Stimulated activated naive B cell treated with anti-CD40 and anti-IgM and Interleukin-4, amounts not matched to agents 10 μg/mL and 1 μg/mL and 100 μg/mL, for 72 hours (primary cell): ENCODE data around the gene NACC2.

Experiments
- ATAC-seq, 2 donors: fragments of 150-1000 bp; cut with Tn5 transposase; replicated peaks; 2 replicates each; pipeline ENCODE4 v1.10.0; 2021; ENCODE audit warnings: moderate library complexity in 1 of 2
- DNase-seq: peaks from one replicate; pipeline ENCODE4 v3.0.0; 2021
- H3K27ac Mint-ChIP-seq: one replicate; pipeline ENCODE4 v1.8.0; 2022; ENCODE audit warnings: mild to moderate bottlenecking, mixed read lengths
- H3K27me3 Mint-ChIP-seq, 2 donors: one replicate each; pipeline ENCODE4 v1.8.0; 2022; ENCODE audit warnings: mixed read lengths in 2 of 2
- H3K36me3 Mint-ChIP-seq, 2 donors: one replicate each; pipeline ENCODE4 v1.8.0; 2022; ENCODE audit warnings: mixed read lengths in 2 of 2, mild to moderate bottlenecking in 1 of 2
- H3K4me1 Mint-ChIP-seq, 2 donors: one replicate each; pipeline ENCODE4 v1.8.0; 2022; ENCODE audit warnings: mixed read lengths in 2 of 2, mild to moderate bottlenecking in 1 of 2
- H3K4me3 Mint-ChIP-seq, 2 donors: one replicate each; pipeline ENCODE4 v1.8.0; 2022; ENCODE audit warnings: mild to moderate bottlenecking in 2 of 2, mixed read lengths in 2 of 2, moderate library complexity in 1 of 2
- H3K9me3 Mint-ChIP-seq, 2 donors: one replicate each; pipeline ENCODE4 v1.8.0; 2022; ENCODE audit warnings: mixed read lengths in 2 of 2, mild to moderate bottlenecking in 1 of 2

The NACC2 gene, protein sequence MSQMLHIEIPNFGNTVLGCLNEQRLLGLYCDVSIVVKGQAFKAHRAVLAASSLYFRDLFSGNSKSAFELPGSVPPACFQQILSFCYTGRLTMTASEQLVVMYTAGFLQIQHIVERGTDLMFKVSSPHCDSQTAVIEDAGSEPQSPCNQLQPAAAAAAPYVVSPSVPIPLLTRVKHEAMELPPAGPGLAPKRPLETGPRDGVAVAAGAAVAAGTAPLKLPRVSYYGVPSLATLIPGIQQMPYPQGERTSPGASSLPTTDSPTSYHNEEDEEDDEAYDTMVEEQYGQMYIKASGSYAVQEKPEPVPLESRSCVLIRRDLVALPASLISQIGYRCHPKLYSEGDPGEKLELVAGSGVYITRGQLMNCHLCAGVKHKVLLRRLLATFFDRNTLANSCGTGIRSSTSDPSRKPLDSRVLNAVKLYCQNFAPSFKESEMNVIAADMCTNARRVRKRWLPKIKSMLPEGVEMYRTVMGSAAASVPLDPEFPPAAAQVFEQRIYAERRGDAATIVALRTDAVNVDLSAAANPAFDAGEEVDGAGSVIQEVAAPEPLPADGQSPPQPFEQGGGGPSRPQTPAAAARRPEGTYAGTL

DNA sequence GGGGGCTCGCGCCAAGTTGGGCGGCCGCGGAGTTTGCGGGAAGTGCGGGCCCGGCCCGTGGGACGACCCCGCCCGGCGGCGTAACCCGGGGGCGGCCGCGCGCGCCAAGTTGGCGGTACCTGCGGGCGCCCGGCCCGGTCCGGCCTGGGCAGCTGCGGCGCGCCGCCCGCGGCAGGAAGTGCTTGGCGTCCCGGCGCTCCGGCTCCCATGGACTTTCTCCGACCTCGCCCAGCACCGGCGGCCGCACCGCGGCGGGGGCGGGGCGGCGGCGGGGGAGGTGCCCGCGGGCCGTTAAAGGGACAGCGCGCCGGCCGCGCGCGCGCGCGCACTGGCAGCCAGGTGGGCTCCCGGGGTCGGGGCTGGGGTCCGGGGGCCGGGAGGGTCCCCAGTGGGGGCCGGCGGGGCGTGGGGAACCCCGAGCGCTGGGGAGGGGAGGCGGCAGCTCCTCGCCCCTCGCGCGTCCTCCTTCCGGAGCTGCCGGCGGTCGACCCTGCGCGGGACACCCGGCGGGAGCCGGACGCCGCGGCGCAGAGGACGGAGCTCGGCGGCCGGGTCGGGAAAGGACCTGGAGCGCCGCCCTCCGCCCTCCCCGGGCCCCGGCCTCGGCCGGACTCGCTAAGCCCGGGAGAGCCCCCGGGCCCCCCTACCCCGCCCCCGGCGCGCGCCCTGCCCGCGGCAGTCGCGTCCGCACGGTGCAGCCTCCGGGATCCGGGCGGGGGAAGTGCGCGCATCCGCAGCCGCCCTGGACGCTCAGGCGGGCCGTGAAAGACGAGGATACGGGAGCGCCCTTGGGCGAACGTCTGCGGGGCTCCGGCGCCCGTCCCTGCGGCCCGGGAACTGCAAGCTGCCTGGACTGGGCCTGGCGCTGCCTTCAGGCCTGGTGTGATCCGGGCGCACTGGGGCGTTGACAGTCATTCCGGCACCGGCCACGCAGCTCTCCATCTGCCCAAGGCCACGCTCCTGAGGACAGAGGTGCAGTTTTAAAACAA is at the start of gene NACC2:
NACC2 (minus strand) TSS at position 220 of the 989 bp plus-strand sequence. CDS start 44,768 bp downstream, outside the sequence.
- peak; percentile 28 for ATAC-seq
- DNase-seq, result no peak

DNA sequence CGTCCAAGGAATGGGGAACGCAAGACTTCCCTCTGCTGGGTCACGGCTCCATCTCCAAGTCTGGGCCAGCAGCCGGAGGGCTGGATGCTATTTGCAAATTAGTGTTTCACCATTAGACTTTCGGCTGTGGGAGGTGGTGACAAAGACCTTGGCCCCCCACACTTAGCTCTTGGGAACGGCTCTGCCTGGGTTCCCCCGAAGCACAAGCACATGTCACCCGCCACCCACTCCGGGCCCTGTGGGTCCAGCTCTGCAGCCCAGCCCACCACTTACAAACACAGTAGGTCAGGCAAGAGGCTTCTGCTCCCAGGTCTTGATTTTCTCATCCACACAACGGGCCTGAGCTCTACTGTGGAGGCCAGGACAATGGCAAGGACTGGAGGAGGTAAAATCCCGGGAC is 49.4 kb upstream of the NACC2 start:
- DNase-seq (no peak), ATAC-seq (no peak)
- H3K9me3 Mint-ChIP-seq, result no peaks in the 10 kb centered on the region
- peaks cover 31 to 61% of the 10 kb centered on the region in 2 donors for H3K27me3 Mint-ChIP-seq
- no peak overlapping the region for H3K4me3 Mint-ChIP-seq
- H3K4me1 Mint-ChIP-seq, result no peaks in the 10 kb centered on the region
- H3K27ac Mint-ChIP-seq, result no peak overlapping the region
- no peaks in the 10 kb centered on the region for H3K36me3 Mint-ChIP-seq

More for the DNA sequence above, at the start of gene NACC2:
- peaks cover 51 to 70% of the 10 kb centered on the region in 2 donors for H3K27me3 Mint-ChIP-seq
- H3K27ac Mint-ChIP-seq, result no peak within 1 kb of the TSS
- peaks cover 3 to 11% of the 10 kb centered on the region in 2 donors for H3K4me1 Mint-ChIP-seq
- H3K4me3 Mint-ChIP-seq, result peak within 1 kb of the TSS; percentile 66 to 81
- H3K36me3 Mint-ChIP-seq, result no peaks in the 10 kb centered on the region
- H3K9me3 Mint-ChIP-seq, result no peaks in the 10 kb centered on the region

DNA sequence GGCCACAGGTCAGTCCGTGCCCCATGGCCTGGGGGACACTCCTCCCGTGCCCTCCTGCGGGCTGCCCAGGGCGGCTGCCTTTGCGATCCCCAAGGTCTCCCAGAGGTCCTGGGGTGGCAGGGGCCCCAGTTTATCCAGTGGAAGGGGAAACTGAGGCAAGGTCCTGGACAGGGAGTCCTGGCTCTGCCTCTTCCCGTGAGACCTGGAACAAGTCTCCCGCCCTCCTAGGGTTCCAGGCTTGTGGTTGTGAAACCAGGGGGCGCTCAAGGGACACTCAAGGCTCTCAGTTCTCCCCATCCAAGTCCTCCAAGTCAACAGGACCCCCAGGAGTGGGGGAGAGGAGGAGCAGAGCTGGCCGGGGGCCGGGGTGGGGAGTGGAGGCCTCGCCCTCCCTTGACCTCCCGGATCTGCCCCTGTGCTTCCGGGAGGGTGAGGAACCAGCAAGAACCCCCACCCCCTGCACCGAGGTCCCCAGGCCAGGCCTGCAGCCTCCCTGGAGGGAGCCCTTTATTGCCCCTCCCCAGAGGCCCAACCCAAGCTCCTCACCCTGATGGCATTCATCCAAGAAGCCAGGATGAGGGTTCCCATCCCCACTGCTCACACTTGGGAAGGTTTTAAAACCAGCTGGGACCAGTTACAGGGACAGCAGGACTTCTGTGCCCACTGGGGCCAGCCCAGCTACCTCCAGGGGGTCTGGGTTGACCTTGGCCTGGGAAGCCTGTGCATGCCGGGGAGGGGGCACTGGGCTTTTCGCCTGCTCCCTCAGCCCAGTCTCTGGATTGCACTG is 48.3 kb upstream of the NACC2 start:
- Mint-ChIP-seq H3K4me1 (no peaks in the 10 kb centered on the region), H3K27ac (no peak overlapping the region), H3K27me3 (peaks cover 32 to 64% of the 10 kb centered on the region in 2 donors), H3K36me3 (no peaks in the 10 kb centered on the region), H3K9me3 (no peaks in the 10 kb centered on the region), H3K4me3 (no peak overlapping the region)
- ATAC-seq (no peak), DNase-seq (no peak)

DNA sequence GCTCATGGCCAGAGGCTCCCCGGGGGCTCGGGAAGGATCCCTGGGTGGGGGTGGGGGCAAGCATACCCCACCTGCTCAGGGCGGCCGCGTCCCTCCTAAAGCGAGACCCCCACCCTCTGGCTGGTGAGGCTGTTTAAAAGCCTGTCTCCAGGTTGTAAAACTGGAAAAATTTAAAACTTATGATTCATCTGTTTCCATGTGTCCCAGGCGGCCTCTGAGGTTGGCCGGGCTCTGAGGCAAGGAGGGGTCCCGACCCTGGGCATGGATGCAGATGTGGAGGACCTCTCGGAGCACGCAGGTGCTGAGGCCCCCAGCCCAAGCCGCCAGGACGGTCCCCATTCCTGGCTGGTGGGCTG is 47.7 kb upstream of the NACC2 start:
- no peaks in the 10 kb centered on the region for H3K4me1 Mint-ChIP-seq
- DNase-seq (no peak), ATAC-seq (no peak)
- H3K9me3 Mint-ChIP-seq, result no peaks in the 10 kb centered on the region
- peaks cover 30 to 63% of the 10 kb centered on the region in 2 donors for H3K27me3 Mint-ChIP-seq
- H3K36me3 Mint-ChIP-seq, result no peaks in the 10 kb centered on the region
- H3K4me3 Mint-ChIP-seq, result no peak overlapping the region
- H3K27ac Mint-ChIP-seq, result no peak overlapping the region

DNA sequence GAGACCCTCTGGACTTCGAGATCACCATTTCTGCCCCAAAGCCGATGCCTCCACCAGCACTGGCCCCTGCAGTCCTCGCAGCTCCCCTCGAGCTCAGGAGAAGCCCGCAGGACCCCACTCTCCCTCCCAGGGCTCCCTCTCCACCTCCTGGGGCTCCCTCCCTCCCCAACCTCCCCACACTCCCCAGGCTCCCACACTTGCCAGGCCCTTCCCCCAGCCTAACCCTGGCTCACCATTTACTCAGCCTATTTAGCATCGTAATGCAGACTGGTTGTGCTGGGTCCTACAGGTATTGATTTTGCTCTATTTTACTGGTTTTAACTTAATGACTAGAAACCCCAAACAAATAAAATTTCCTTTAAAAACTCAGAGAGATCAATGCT is 47.3 kb upstream of the NACC2 start:
- Mint-ChIP-seq H3K27me3 (peaks cover 31 to 61% of the 10 kb centered on the region in 2 donors), H3K9me3 (no peaks in the 10 kb centered on the region), H3K27ac (no peak overlapping the region), H3K36me3 (no peaks in the 10 kb centered on the region), H3K4me1 (no peaks in the 10 kb centered on the region), H3K4me3 (no peak overlapping the region)
- DNase-seq (no peak), ATAC-seq (no peak)

DNA sequence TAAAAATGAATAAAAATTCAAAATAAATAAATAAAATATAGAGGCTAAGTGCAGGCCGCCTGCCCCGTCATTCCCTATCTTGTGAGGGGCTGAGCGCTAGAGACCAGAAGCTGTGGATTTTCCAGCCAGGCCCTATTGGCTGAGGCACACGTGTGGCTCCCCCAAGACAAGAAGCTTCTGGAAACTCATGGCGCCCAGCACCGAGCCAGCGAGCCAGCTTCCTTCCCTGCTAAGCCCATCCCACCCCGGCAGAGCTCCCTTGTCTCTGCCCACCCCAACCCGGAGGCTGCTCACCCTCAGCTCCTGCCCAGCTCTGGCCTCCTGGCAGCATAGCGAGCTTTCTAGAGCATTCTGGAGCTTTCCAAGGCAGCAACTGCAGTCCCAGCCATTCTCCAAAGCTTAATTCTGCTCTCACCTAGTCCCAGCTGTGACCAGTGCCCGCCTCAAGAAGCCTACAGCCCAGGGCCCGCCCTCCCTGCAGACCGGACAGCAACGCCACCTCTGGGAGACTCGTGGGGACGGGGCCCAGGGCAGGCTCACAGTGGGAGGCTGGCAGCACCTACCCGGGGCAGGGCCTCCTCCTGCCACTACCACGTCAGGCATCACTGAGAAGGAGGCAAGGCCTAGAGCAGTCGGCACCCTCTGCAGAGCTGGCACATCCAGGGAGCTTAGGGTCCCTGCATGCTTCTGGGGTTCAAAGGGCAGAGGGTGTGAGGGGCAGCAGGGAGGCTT is 46.8 kb upstream of the NACC2 start:
- H3K27me3 Mint-ChIP-seq, result peaks cover 36 to 61% of the 10 kb centered on the region in 2 donors
- no peaks in the 10 kb centered on the region for H3K36me3 Mint-ChIP-seq
- H3K4me1 Mint-ChIP-seq, result no peaks in the 10 kb centered on the region
- H3K9me3 Mint-ChIP-seq, result no peaks in the 10 kb centered on the region
- ATAC-seq (no peak), DNase-seq (no peak)
- no peak overlapping the region for H3K27ac Mint-ChIP-seq
- H3K4me3 Mint-ChIP-seq, result no peak overlapping the region

DNA sequence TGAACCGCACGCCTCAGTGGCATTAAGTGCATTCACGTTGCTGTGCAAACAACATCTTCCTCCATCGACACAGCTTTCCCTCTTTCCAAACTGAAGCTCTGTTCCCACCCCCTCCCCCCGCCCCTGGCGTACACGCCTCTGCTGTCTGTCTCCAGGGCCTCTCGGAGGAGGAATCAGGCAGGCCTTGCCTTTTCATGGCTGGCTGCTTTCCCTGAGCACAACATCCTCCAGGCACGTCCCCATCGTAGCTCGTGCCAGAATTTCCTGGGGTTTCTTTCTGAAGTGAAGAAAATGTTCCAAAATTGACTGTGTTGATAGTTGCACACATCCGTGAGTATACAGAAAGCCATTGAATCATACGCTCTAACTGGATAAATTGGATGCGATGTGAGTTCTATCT is 45.9 kb upstream of the NACC2 start:
- H3K36me3 Mint-ChIP-seq, result no peaks in the 10 kb centered on the region
- ATAC-seq (no peak), DNase-seq (no peak)
- no peaks in the 10 kb centered on the region for H3K9me3 Mint-ChIP-seq
- H3K4me1 Mint-ChIP-seq, result no peaks in the 10 kb centered on the region
- peaks cover 35 to 61% of the 10 kb centered on the region in 2 donors for H3K27me3 Mint-ChIP-seq
- H3K4me3 Mint-ChIP-seq, result no peak overlapping the region
- no peak overlapping the region for H3K27ac Mint-ChIP-seq

DNA sequence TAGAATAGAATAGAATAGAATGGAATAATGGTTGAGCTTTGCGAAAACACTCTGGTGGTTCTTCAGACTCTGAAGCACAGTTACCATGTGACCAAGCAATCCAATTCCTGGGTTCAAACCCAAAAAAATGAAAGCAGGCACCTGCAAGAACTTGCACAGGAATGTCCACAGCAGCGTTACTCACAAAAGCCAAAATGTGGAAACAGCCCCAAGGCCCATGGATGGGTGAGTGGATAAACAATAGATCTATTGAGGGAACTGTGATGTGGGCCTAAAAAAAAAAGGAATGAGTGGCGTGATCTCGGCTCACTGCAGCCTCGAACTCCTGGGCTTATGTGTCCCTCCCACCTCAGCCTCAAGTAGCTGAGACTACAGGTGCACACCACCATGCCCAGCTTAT is 45.0 kb upstream of the NACC2 start:
- Mint-ChIP-seq H3K9me3 (no peaks in the 10 kb centered on the region), H3K36me3 (no peaks in the 10 kb centered on the region), H3K4me3 (no peak overlapping the region), H3K27ac (no peak overlapping the region), H3K27me3 (peaks cover 32 to 59% of the 10 kb centered on the region in 2 donors), H3K4me1 (no peaks in the 10 kb centered on the region)
- ATAC-seq, result no peak
- DNase-seq, result no peak

DNA sequence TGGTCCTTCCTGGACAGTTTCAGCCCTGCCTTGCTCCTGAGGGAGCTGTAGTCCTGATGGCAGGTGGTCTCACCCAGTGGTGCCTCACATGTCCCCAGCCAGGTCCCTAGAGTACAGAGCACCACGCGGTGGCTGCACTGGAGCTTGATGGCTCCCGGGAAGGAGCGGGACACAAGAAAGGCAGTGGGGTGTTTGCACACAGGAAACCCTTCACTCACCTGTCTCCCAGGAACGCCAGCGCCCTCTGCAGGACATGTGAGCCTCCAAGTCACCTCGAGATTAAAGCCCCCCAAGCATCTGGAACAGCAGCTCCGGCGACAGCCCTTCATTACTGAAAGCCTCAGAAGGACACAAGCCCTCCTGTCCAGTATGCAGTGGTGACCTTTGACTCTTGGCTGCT is 43.5 kb upstream of the NACC2 start:
- no peak for ATAC-seq
- Mint-ChIP-seq H3K4me3 (no peak overlapping the region), H3K27ac (no peak overlapping the region), H3K27me3 (peaks cover 36 to 59% of the 10 kb centered on the region in 2 donors), H3K36me3 (peaks cover 0 to 2% of the 10 kb centered on the region in 2 donors), H3K9me3 (no peaks in the 10 kb centered on the region), H3K4me1 (peaks cover 4 to 7% of the 10 kb centered on the region in 2 donors)
- no peak for DNase-seq

DNA sequence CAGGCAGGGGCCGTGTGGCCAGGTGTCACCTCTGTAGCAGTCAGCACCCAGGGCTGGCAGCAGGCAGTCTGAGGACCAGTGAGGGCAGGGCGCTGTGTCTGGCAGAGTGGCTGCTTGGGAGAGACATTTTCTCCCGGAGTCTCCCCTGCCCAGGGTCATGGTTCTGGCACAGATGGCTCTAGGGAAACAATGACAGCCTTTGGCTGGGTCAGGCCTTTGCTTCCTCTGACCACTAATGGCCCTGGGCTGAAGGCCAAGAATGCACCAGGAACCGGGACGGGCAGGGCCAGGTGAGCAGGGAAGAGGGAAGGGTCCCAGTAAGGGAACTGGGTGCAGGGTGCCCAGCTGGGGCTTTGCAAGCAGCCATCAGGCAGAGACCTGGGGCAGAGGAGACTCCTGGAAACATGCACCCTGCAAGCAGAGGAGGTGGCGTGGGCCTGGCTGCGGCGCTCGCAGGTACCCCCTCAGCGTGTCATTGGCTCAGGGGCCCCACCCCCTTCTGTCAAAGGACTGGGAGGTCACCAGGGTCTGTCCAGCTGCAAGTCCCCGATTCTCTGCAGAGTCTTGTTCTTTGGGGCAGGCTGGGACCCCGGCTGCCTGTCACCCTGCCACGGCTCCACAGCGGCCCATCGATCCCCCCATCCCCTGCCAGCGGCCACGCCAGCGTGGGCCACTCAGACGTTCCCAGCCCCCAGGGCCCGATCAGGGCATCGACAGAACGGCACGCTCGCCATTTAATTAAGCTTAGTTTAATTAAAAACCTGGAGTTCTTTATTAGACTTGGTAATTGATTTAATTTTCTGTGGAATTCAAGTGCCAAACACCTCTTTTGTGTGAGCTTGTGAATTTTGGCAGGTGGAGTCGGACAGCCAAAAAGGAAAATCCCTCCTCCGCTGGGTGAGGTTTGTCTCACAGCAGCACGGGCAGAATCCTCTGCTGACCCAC is 42.5 kb upstream of the NACC2 start:
- DNase-seq (no peak), ATAC-seq (no peak)
- Mint-ChIP-seq H3K27me3 (peaks cover 41 to 60% of the 10 kb centered on the region in 2 donors), H3K9me3 (no peaks in the 10 kb centered on the region), H3K27ac (no peak overlapping the region), H3K4me1 (peaks cover 7 to 11% of the 10 kb centered on the region in 2 donors), H3K4me3 (no peak overlapping the region), H3K36me3 (peaks cover 0 to 2% of the 10 kb centered on the region in 2 donors)

DNA sequence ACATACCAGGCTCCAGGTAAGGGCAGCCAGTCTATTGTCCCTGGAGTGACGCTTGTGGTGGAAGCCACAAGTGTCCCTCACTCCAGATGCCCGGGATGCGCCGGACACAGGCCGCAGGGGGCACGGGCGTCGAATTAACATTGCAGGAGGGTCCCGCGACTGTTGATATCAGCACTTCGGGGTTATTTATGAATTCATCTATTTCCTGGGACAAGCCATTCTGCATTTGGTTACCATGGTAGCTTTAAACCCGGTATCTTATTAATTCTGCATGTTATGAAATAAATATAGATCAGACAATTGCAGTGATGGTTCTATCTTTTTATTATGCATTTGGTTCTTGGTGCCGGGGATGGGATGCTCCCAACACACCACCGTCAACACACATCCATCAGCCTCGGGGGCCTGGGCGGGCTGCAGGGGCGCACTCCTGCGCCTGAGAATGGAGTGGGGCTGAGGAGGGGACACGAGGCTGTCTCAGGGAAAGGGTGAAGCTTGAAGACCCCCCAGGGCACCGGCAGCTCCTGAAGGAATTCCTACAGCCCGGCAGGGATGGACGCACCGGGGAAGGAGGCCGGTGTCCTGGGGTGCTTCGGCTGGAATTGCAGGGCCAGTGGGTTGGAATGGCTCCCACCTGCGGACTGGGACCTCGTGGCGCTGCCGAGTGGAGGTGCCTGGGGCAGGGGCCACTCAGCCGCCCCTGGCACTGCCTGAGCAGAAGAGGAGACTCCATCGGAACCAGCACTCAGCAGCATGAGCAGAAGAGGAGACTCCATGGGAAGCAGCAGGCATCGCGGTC is 41.2 kb upstream of the NACC2 start:
- Mint-ChIP-seq H3K27me3 (peaks cover 50 to 69% of the 10 kb centered on the region in 2 donors), H3K27ac (no peak overlapping the region), H3K4me1 (peaks cover 8 to 11% of the 10 kb centered on the region in 2 donors), H3K4me3 (no peak overlapping the region), H3K9me3 (no peaks in the 10 kb centered on the region), H3K36me3 (peaks cover 0 to 2% of the 10 kb centered on the region in 2 donors)
- ATAC-seq (no peak), DNase-seq (no peak)
